ENCODE measurements around the gene SPDYC. TPM values are rescaled to one million over a fixed set of nuclear protein-coding genes. Genes with fewer than 3 reads are reported as not detected.

Gene SPDYC
- total RNA-seq, 2 donors from 2014 or later, result not detected

DNA sequence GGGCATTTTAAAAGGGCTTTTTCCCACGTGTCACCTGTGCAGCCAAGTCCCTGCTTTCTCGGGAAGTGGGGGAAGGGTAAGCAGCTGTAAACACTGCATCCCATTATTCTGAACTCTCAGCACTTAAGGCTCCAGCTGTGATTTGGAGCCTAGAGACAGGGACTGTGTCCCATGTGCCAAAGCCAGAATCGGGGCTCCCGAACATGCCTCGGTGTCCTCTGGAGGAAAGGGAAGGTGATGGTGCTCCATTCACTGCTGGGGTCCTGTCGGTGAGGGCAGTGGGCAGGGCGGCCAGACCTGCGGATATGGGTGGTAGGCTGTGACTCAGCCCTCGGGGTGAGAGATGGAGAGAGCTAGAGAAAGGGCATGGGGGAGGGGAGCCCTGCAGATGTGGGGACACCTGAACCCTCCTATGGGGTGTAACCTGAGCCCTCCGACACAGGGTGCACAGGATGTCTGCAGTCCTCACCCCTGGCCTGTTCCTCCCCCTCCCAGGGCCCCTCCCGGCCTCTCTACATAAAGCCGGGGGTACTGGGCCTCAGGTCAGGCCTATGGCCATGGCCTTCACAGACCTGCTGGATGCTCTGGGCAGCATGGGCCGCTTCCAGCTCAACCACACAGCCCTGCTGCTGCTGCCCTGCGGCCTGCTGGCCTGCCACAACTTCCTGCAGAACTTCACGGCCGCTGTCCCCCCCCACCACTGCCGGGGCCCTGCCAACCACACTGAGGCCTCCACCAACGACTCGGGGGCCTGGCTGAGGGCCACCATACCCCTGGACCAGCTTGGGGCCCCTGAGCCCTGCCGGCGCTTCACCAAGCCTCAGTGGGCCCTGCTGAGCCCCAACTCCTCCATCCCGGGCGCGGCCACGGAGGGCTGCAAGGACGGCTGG is 43.5 kb downstream of the SPDYC start:
- Histone ChIP-seq H3K9me3 (no peaks in the 10 kb centered on the region), H3K36me3 (peaks cover 31% of the 10 kb centered on the region), H3K4me3 (no peak overlapping the region), H3K27ac (no peak overlapping the region), H3K4me1 (ENCODE audit: control insufficient read depth in 1 of 2, low read depth in 2 of 2) (no peaks in the 10 kb centered on the region), H3K27me3 (replicated peaks; ENCODE audit: insufficient read depth) (no peaks in the 10 kb centered on the region)
- DNase-seq (ENCODE audit: low spot score) (no peak), ATAC-seq (ENCODE audit: insufficient number of reproducible peaks, low FRiP score, low read depth) (no peak)
- TF ChIP-seq CTCF (IDR thresholded peaks at IDR 0.05), result no peak

DNA sequence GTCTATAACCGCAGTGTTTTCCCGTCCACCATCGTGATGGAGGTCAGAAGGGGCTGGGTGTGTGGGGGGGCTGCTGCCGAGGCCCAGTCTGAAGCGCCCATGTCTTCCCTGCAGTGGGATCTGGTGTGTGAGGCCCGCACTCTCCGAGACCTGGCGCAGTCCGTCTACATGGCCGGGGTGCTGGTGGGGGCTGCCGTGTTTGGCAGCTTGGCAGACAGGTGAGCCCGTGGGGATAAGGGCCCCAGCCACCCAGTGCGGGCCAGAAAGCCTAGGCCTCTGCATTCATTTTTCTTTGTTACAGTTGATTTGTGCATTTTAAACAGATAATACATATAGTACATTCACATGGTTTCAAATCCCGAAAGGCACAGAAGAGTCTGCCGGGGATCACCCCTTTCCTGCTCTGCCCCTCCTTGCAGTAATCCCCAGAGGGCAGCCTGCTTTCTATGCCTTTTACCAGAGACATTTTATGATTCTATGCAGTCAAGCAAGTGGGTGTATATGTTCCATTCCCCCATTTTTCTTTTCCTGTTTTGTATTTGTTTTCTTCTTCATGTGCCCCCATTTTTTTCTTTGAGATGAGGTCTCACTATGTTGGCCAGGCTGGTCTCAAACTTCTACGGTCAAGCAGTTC is 44.3 kb downstream of the SPDYC start:
- DNase-seq (ENCODE audit: low spot score), result no peak

GRCh38 chr11:65215441-65216076 is 45.5 kb downstream of the SPDYC start:
- no peak for DNase-seq (ENCODE audit: low spot score)
- no peak for ATAC-seq (ENCODE audit: insufficient number of reproducible peaks, low FRiP score, low read depth)
- H3K27ac ChIP-seq, result no peak overlapping the region
- H3K4me3 ChIP-seq, result no peak overlapping the region
- TF ChIP-seq CTCF (IDR thresholded peaks at IDR 0.05), result no peak
- peaks cover 13% of the 10 kb centered on the region for H3K36me3 ChIP-seq
- H3K4me1 ChIP-seq (ENCODE audit: control insufficient read depth in 1 of 2, low read depth in 2 of 2), result no peaks in the 10 kb centered on the region
- H3K27me3 ChIP-seq (replicated peaks; ENCODE audit: insufficient read depth), result no peaks in the 10 kb centered on the region
- H3K9me3 ChIP-seq, result no peaks in the 10 kb centered on the region

More for the DNA sequence above, 44.3 kb downstream of the SPDYC start:
- H3K27me3 ChIP-seq (replicated peaks; ENCODE audit: insufficient read depth), result no peaks in the 10 kb centered on the region
- H3K9me3 ChIP-seq, result no peaks in the 10 kb centered on the region
- no peak overlapping the region for H3K4me3 ChIP-seq
- H3K4me1 ChIP-seq (ENCODE audit: control insufficient read depth in 1 of 2, low read depth in 2 of 2), result no peaks in the 10 kb centered on the region
- H3K27ac ChIP-seq, result no peak overlapping the region
- no peak for ATAC-seq (ENCODE audit: insufficient number of reproducible peaks, low FRiP score, low read depth)
- peaks cover 24% of the 10 kb centered on the region for H3K36me3 ChIP-seq
- TF ChIP-seq CTCF (IDR thresholded peaks at IDR 0.05), result no peak

GRCh38 chr11:65216830-65217229 is 46.8 kb downstream of the SPDYC start:
- TF ChIP-seq CTCF (IDR thresholded peaks at IDR 0.05), result no peak
- Histone ChIP-seq H3K36me3 (peaks cover under 1% of the 10 kb centered on the region), H3K27me3 (replicated peaks; ENCODE audit: insufficient read depth) (no peaks in the 10 kb centered on the region), H3K27ac (no peak overlapping the region), H3K9me3 (no peaks in the 10 kb centered on the region), H3K4me1 (ENCODE audit: control insufficient read depth in 1 of 2, low read depth in 2 of 2) (no peaks in the 10 kb centered on the region), H3K4me3 (no peak overlapping the region)
- ATAC-seq (ENCODE audit: insufficient number of reproducible peaks, low FRiP score, low read depth) (no peak), DNase-seq (ENCODE audit: low spot score) (no peak)
